ENCODE results near the gene SAP30BP.

The SAP30BP gene

GRCh38 chr17:75658237-75658636 lies 8.9 kb upstream of the SAP30BP start:
- TF ChIP-seq, protein P1, sequence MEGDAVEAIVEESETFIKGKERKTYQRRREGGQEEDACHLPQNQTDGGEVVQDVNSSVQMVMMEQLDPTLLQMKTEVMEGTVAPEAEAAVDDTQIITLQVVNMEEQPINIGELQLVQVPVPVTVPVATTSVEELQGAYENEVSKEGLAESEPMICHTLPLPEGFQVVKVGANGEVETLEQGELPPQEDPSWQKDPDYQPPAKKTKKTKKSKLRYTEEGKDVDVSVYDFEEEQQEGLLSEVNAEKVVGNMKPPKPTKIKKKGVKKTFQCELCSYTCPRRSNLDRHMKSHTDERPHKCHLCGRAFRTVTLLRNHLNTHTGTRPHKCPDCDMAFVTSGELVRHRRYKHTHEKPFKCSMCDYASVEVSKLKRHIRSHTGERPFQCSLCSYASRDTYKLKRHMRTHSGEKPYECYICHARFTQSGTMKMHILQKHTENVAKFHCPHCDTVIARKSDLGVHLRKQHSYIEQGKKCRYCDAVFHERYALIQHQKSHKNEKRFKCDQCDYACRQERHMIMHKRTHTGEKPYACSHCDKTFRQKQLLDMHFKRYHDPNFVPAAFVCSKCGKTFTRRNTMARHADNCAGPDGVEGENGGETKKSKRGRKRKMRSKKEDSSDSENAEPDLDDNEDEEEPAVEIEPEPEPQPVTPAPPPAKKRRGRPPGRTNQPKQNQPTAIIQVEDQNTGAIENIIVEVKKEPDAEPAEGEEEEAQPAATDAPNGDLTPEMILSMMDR (IDR thresholded peaks at IDR 0.05; ENCODE audit: low read depth, low read length, poor library complexity, severe bottlenecking), result no peak
- no peak for TF ChIP-seq EZH2phosphoT487 (IDR thresholded peaks at IDR 0.05; ENCODE audit: borderline replicate concordance, low read length)
- H3K4me1 ChIP-seq (ENCODE audit: control insufficient read depth, low read length), result peaks cover 65% of the 10 kb centered on the region
- no peaks in the 10 kb centered on the region for H3K27me3 ChIP-seq (ENCODE audit: control insufficient read depth, low read length)
- peaks cover 5% of the 10 kb centered on the region for H3F3A ChIP-seq (ENCODE audit: control insufficient read depth, insufficient read depth)
- peaks cover 22% of the 10 kb centered on the region for H3K79me2 ChIP-seq (ENCODE audit: control insufficient read depth, low read length)
- H3K9me2 ChIP-seq (replicated peaks; ENCODE audit: control insufficient read depth, low read length), result no peaks in the 10 kb centered on the region
- H3K9me3 ChIP-seq (ENCODE audit: control insufficient read depth, insufficient read depth, low read length), result no peaks in the 10 kb centered on the region
- H4K20me1 ChIP-seq (ENCODE audit: control insufficient read depth, insufficient read depth, low read depth, low read length), result no peaks in the 10 kb centered on the region
- peak overlapping the region; percentile 4; the same call in 1 of the 2 replicates for H3K27ac ChIP-seq (ENCODE audit: low read depth, low read length)
- H3K36me3 ChIP-seq (ENCODE audit: control insufficient read depth, low read length), result peaks cover 78% of the 10 kb centered on the region
- H3K4me2 ChIP-seq (ENCODE audit: low read length), result no peak overlapping the region
- no peak overlapping the region for H3K4me3 ChIP-seq (ENCODE audit: low read length)

DNA sequence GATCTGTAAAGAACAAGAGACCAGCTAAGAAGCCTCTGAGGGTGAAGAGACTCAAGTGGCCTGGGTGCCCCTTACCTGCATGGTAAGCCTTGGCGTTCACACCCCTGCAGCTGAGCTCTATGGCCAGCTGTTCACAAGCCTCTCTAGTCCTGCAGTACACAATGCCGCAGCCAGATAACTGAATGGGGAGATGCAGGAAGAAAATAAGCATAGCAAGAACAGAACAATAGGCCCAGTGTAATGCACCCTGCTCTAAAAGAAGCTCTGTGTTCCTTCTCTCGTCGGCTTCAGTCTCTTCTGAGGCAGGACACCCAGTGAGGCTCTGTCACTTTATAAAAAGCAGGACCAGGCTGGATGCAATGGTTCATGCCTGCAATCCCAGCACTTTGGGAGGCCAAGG lies 5.6 kb upstream of the SAP30BP start:
- Histone ChIP-seq H3K4me3 (ENCODE audit: low read length) (no peak overlapping the region), H3K27me3 (ENCODE audit: control insufficient read depth, low read length) (no peaks in the 10 kb centered on the region), H4K20me1 (ENCODE audit: control insufficient read depth, insufficient read depth, low read depth, low read length) (no peaks in the 10 kb centered on the region), H3K36me3 (ENCODE audit: control insufficient read depth, low read length) (peaks cover 74% of the 10 kb centered on the region), H3K4me1 (ENCODE audit: control insufficient read depth, low read length) (peaks cover 74% of the 10 kb centered on the region), H3K9me3 (ENCODE audit: control insufficient read depth, insufficient read depth, low read length) (no peaks in the 10 kb centered on the region), H3K79me2 (ENCODE audit: control insufficient read depth, low read length) (peaks cover 35% of the 10 kb centered on the region), H3F3A (ENCODE audit: control insufficient read depth, insufficient read depth) (peaks cover 26% of the 10 kb centered on the region), H3K9me2 (replicated peaks; ENCODE audit: control insufficient read depth, low read length) (no peaks in the 10 kb centered on the region), H3K4me2 (ENCODE audit: low read length) (no peak overlapping the region; the same call in 1 of the 2 replicates), H3K27ac (ENCODE audit: low read depth, low read length) (no peak overlapping the region)
- TF ChIP-seq, protein P1 (IDR thresholded peaks at IDR 0.05; ENCODE audit: low read depth, low read length, poor library complexity, severe bottlenecking), result no peak
- TF ChIP-seq EZH2phosphoT487 (IDR thresholded peaks at IDR 0.05; ENCODE audit: borderline replicate concordance, low read length), result no peak

DNA sequence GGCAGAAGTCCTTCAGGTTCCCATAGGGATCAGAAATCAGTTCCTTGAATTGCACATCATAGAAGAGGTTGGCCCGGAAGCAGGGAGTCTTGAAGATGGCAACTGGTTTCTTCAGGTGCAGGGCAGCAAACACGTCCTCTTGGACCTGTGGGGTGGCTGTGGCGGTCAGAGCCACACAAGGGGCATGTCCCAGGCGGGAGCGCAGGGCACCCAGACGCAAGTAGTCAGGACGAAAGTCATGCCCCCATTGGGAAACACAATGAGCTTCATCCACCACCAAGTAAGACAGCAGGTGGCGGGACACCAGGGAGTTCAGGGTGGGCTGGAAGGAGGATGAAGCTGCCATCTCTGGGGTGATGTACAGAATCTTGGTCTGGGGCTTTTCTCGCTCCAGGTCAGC lies 4.6 kb upstream of the SAP30BP start:
- no peak overlapping the region for H3K4me3 ChIP-seq (ENCODE audit: low read length)
- H3K27me3 ChIP-seq (ENCODE audit: control insufficient read depth, low read length), result no peaks in the 10 kb centered on the region
- peaks cover 70% of the 10 kb centered on the region for H3K36me3 ChIP-seq (ENCODE audit: control insufficient read depth, low read length)
- no peaks in the 10 kb centered on the region for H3K9me2 ChIP-seq (replicated peaks; ENCODE audit: control insufficient read depth, low read length)
- no peaks in the 10 kb centered on the region for H3K9me3 ChIP-seq (ENCODE audit: control insufficient read depth, insufficient read depth, low read length)
- peak overlapping the region; percentile 98 for H3K27ac ChIP-seq (ENCODE audit: low read depth, low read length)
- TF ChIP-seq, protein P1 (IDR thresholded peaks at IDR 0.05; ENCODE audit: low read depth, low read length, poor library complexity, severe bottlenecking), result no peak
- no peak for TF ChIP-seq EZH2phosphoT487 (IDR thresholded peaks at IDR 0.05; ENCODE audit: borderline replicate concordance, low read length)
- peaks cover 45% of the 10 kb centered on the region for H3K79me2 ChIP-seq (ENCODE audit: control insufficient read depth, low read length)
- peaks cover 29% of the 10 kb centered on the region for H3F3A ChIP-seq (ENCODE audit: control insufficient read depth, insufficient read depth)
- no peaks in the 10 kb centered on the region for H4K20me1 ChIP-seq (ENCODE audit: control insufficient read depth, insufficient read depth, low read depth, low read length)
- H3K4me2 ChIP-seq (ENCODE audit: low read length), result peak overlapping the region; percentile 27; the same call in 1 of the 2 replicates
- peaks cover 74% of the 10 kb centered on the region for H3K4me1 ChIP-seq (ENCODE audit: control insufficient read depth, low read length)
